HG02623 (cell line): ENCODE results near the gene FSCN2.
"Not testable (repeated sequence)": the region's sequence is repeated elsewhere in the genome, so short reads cannot be mapped to it uniquely, and the experiment has no call there.

Source experiments
- ATAC-seq: cut with Tn5 transposase; IDR thresholded peaks from one replicate; pipeline ENCODE4 v1.9.1; 2021; ENCODE audit warnings: moderate library complexity; ENCODE audit not compliant: unreplicated experiment

Gene FSCN2

GRCh38 chr17:81573794-81574642, 45.8 kb downstream of the FSCN2 start:
- ATAC-seq = no peak

- ATAC-seq = no peak
These were observed 46.4 kb downstream of the FSCN2 start for GRCh38 chr17:81574643-81574956.

GRCh38 chr17:81575836-81576235, 47.7 kb downstream of the FSCN2 start:
- ATAC-seq = no peak

GRCh38 chr17:81576621-81577277, 48.6 kb downstream of the FSCN2 start:
- ATAC-seq = no peak

- ATAC-seq = no peak
These were observed 49.3 kb downstream of the FSCN2 start for GRCh38 chr17:81577278-81578000.

- no peak for ATAC-seq
These were observed 49.9 kb downstream of the FSCN2 start for GRCh38 chr17:81578038-81578441.

GRCh38 chr17:81578561-81579225, 50.5 kb downstream of the FSCN2 start:
- ATAC-seq = no peak

GRCh38 chr17:81579298-81579697, 51.1 kb downstream of the FSCN2 start:
- ATAC-seq = no peak

- ATAC-seq = no peak
These were observed 51.7 kb downstream of the FSCN2 start for GRCh38 chr17:81579821-81580321.

GRCh38 chr17:81580481-81580880, 52.3 kb downstream of the FSCN2 start:
- ATAC-seq = no peak

- no peak for ATAC-seq
These were observed 53.6 kb downstream of the FSCN2 start for GRCh38 chr17:81581758-81582157.

- ATAC-seq = no peak
These were observed 54.2 kb downstream of the FSCN2 start for GRCh38 chr17:81582341-81582740.

- ATAC-seq = no peak
These were observed 54.6 kb downstream of the FSCN2 start for GRCh38 chr17:81582749-81583148.

GRCh38 chr17:81583589-81584342, 55.6 kb downstream of the FSCN2 start:
- ATAC-seq = no peak

- ATAC-seq = not testable (repeated sequence)
These were observed 56.6 kb downstream of the FSCN2 start for GRCh38 chr17:81584771-81585170.

GRCh38 chr17:81586096-81586495, 57.9 kb downstream of the FSCN2 start:
- no peak for ATAC-seq
